Neural crest cell (in vitro differentiated cells): ENCODE measurements around the gene NHSL1. TPM values are rescaled to one million over a fixed set of nuclear protein-coding genes. Genes with fewer than 3 reads are reported as not detected.

ENCODE experiments used
- DNase-seq: peaks from one replicate; pipeline ENCODE4 v3.0.0; 2021; ENCODE audit warnings: low read depth, mixed read lengths, low spot score
- H3K27ac Mint-ChIP-seq: one replicate; pipeline ENCODE4 v1.8.0; 2021; ENCODE audit warnings: mild to moderate bottlenecking, mixed read lengths; ENCODE audit not compliant: unreplicated experiment
- H3K27me3 Mint-ChIP-seq: 2 replicates; pipeline ENCODE4 v1.8.0; 2021; ENCODE audit warnings: low read depth, mild to moderate bottlenecking, mixed read lengths
- H3K36me3 Mint-ChIP-seq: 2 replicates; pipeline ENCODE4 v1.8.0; 2021; ENCODE audit warnings: low read depth, mild to moderate bottlenecking, mixed read lengths
- H3K4me1 Mint-ChIP-seq: 2 replicates; pipeline ENCODE4 v1.8.0; 2021; ENCODE audit warnings: mixed read lengths
- H3K4me3 Mint-ChIP-seq: one replicate; pipeline ENCODE4 v1.8.0; 2021; ENCODE audit warnings: mild to moderate bottlenecking, mixed read lengths
- H3K9me3 Mint-ChIP-seq: 2 replicates; pipeline ENCODE4 v1.8.0; 2021; ENCODE audit warnings: mixed read lengths
- total RNA-seq: library from RNA; stranded (reverse); gene quantifications from 2 replicates; pipeline ENCODE4 v1.2.1, GENCODE V29; 2021
- TF ChIP-seq, protein P1 (sequence below): fragments of 200-600 bp; sonication (generic); conservative IDR thresholded peaks from 2 replicates; pipeline ENCODE4 v1.5.0; 2021; ENCODE audit warnings: antibody characterized with exemption, mild to moderate bottlenecking

Gene NHSL1
- total RNA-seq, 1 donor from 2014 or later = 54.7 TPM

DNA sequence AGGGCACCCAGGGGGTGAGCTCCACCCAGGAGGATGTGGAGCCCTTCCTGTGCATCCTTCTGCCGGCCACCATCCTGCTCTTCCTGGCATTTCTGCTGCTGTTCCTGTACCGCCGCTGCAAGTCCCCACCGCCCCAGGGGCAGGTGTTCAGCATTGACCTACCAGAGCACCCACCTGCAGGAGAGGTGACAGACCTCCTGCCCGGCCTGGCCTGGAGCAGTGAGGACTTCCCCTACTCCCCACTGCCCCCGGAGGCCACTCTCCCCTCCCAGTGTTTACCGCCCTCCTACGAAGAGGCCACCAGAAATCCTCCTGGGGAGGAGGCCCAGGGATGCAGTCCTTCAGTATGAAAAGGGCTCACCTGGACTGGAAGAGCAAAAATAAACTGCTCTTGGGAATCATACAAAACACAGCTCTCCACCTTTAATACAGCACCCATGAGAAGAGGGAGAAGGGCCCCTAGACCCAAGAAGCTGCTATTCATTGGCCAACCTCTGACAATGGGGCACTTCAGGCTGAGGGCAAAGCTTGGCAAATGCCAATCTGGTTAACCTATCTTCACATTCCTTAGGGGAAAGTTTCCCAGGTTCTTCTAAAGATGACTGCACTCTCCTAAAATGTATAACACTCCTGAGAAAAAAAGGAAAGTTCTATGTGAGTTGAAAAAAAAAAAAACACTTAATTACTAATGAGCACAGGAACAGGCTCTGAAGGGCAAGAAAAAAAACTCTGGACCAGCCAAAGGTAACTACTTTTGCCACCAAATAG, 116.6 kb downstream of the NHSL1 start:
- TF ChIP-seq, protein P1, sequence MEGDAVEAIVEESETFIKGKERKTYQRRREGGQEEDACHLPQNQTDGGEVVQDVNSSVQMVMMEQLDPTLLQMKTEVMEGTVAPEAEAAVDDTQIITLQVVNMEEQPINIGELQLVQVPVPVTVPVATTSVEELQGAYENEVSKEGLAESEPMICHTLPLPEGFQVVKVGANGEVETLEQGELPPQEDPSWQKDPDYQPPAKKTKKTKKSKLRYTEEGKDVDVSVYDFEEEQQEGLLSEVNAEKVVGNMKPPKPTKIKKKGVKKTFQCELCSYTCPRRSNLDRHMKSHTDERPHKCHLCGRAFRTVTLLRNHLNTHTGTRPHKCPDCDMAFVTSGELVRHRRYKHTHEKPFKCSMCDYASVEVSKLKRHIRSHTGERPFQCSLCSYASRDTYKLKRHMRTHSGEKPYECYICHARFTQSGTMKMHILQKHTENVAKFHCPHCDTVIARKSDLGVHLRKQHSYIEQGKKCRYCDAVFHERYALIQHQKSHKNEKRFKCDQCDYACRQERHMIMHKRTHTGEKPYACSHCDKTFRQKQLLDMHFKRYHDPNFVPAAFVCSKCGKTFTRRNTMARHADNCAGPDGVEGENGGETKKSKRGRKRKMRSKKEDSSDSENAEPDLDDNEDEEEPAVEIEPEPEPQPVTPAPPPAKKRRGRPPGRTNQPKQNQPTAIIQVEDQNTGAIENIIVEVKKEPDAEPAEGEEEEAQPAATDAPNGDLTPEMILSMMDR = no peak
- DNase-seq = no peak
- H3K27me3 Mint-ChIP-seq = no peaks in the 10 kb centered on the region
- no peaks in the 10 kb centered on the region for H3K36me3 Mint-ChIP-seq
- H3K9me3 Mint-ChIP-seq = no peaks in the 10 kb centered on the region
- H3K27ac Mint-ChIP-seq = no peak overlapping the region
- H3K4me1 Mint-ChIP-seq = no peaks in the 10 kb centered on the region
- H3K4me3 Mint-ChIP-seq = no peak overlapping the region

DNA sequence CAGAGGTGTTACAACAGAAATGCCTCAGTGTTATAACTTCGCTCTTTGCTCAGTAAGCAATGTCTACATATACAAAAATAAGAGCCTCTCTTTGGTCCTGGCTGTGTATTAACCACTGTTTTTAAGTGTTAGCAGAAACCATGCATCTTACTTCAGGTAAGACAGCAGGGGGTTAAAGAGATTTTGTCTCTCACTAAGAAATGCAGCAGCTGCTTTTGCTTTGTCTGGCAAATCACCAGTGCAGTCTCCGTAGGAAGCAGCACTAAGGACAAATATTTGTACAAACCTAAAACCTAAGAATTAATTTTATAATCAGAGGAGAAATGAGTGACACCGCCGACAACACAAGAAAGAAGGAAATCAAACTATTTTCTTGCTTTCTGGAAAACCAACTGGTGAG, 120.8 kb downstream of the NHSL1 start:
- no peak overlapping the region for H3K4me3 Mint-ChIP-seq
- H3K27me3 Mint-ChIP-seq = no peaks in the 10 kb centered on the region
- no peak for DNase-seq
- H3K9me3 Mint-ChIP-seq = no peaks in the 10 kb centered on the region
- H3K27ac Mint-ChIP-seq = no peak overlapping the region
- H3K4me1 Mint-ChIP-seq = no peaks in the 10 kb centered on the region
- TF ChIP-seq, protein P1 = no peak
- H3K36me3 Mint-ChIP-seq = no peaks in the 10 kb centered on the region

DNA sequence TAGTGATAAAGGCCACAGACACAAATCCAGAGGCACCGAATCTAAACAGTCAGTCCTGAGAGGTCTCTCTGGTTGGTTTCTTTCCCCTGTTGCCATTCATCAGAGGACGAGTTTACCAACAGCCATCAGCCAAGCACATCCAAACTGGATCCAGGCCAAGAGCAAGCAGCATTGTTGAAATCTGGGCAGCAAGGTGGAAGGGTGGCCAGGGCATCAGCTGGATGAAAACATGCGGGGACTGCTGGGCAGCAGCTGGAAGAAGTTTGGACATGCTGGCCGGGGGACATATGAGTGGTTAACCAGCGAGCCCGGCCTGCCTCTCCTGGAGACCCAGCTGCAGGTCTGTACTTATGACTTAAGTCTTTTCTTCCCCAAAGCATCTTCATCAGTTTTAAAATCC, 121.5 kb downstream of the NHSL1 start, which contains the start of gene SMIM28:
Gene SMIM28 (plus strand): TSS at position 62 of the 400 bp plus-strand sequence. CDS start 168 bp downstream, at position 230.
- Mint-ChIP-seq H3K36me3 (no peaks in the 10 kb centered on the region), H3K9me3 (no peaks in the 10 kb centered on the region), H3K4me3 (no peak within 1 kb of the TSS), H3K27me3 (no peaks in the 10 kb centered on the region), H3K27ac (no peak within 1 kb of the TSS), H3K4me1 (no peaks in the 10 kb centered on the region)
- DNase-seq = no peak
- TF ChIP-seq, protein P1 = no peak

DNA sequence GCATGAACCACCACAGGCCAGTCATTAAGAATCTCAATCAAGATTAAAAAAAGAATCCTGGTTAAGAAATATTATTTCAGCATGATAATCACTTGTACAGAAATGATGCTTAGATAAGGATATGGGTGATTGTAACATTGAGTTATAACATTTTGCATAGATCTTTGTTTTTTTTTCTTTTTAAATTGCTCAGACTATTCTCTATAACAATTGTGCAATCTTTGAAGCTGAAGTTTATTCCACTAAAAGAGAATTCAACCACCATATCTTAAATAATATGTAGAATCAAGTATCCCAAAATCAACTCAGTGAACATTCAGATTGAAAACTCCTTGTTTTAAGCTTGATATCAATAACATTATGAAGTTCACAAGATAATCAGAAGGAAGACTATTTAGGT, 122.3 kb downstream of the NHSL1 start:
- no peak overlapping the region for H3K27ac Mint-ChIP-seq
- H3K9me3 Mint-ChIP-seq = no peaks in the 10 kb centered on the region
- DNase-seq = no peak
- H3K4me1 Mint-ChIP-seq = peaks cover 4% of the 10 kb centered on the region
- TF ChIP-seq, protein P1 = no peak
- H3K27me3 Mint-ChIP-seq = no peaks in the 10 kb centered on the region
- H3K4me3 Mint-ChIP-seq = no peak overlapping the region
- H3K36me3 Mint-ChIP-seq = no peaks in the 10 kb centered on the region

DNA sequence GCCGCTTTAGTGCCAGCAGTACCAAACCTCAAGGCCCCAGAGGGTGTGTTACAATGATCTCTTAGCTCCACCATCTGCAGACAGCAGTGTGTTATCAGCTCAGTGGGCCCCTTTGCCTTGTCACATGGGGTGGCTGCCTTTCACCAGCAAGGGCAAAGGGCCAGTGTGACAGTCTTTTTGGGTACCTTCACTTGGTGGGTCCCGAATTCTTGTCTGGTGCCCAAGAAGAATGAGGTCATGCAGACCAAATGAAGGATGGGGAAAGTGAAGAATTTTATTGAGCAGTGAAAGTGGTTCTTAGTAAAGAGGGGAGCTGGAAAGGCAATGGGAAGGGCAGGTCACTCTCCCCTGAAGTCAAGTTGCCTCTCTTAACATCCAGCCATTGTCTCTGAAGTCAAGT, 124.5 kb downstream of the NHSL1 start:
- Mint-ChIP-seq H3K27me3 (no peaks in the 10 kb centered on the region), H3K9me3 (no peaks in the 10 kb centered on the region), H3K4me1 (peaks cover 10% of the 10 kb centered on the region), H3K27ac (no peak overlapping the region), H3K36me3 (no peaks in the 10 kb centered on the region), H3K4me3 (no peak overlapping the region)
- TF ChIP-seq, protein P1 = no peak
- DNase-seq = no peak
